Fibroblast of lung (primary cell): ENCODE measurements around the gene TCFL5.

Experiments used
- EZH2 ChIP-seq: IDR thresholded peaks from 2 replicates; pipeline ENCODE4 v1.5.1; 2012; ENCODE audit warnings: low read length, control low read depth, mild to moderate bottlenecking; ENCODE audit errors: missing control alignments
- TF ChIP-seq, protein P1 (sequence below), 2 donors: IDR thresholded peaks in 1 of 2; conservative IDR thresholded peaks in 1 of 2; 1 replicate in 1 of 2; 2 replicates in 1 of 2; pipeline ENCODE4 v1.5.1; 2011 to 2012; ENCODE audit warnings: low read length in 2 of 2, control low read depth in 1 of 2, inconsistent platforms in 1 of 2, low read depth in 1 of 2, mild to moderate bottlenecking in 1 of 2

DNA sequence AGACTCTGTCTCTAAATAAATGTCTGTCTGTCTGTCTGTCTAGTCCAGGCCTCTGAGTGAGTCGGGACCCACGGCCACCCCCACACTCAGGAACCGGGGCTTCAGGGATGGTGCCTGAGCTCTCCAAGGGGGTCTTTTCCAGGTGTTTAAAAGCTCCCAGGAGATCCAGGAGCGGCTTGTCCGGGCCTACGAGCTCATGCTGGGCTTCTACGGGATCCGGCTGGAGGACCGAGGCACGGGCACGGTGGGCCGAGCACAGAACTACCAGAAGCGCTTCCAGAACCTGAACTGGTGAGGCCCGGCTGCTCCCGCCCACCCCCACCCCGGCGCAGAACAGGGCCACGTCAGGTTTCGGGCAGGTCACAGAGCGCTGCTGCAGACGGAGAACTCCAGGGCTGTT lies 50.3 kb downstream of the TCFL5 start:
- TF ChIP-seq, protein P1, sequence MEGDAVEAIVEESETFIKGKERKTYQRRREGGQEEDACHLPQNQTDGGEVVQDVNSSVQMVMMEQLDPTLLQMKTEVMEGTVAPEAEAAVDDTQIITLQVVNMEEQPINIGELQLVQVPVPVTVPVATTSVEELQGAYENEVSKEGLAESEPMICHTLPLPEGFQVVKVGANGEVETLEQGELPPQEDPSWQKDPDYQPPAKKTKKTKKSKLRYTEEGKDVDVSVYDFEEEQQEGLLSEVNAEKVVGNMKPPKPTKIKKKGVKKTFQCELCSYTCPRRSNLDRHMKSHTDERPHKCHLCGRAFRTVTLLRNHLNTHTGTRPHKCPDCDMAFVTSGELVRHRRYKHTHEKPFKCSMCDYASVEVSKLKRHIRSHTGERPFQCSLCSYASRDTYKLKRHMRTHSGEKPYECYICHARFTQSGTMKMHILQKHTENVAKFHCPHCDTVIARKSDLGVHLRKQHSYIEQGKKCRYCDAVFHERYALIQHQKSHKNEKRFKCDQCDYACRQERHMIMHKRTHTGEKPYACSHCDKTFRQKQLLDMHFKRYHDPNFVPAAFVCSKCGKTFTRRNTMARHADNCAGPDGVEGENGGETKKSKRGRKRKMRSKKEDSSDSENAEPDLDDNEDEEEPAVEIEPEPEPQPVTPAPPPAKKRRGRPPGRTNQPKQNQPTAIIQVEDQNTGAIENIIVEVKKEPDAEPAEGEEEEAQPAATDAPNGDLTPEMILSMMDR (conservative IDR thresholded peaks at IDR 0.05 in 1 of 2, IDR thresholded peaks at IDR 0.05 in 1 of 2; ENCODE audit: low read depth in 1 of 2, low read length in 2 of 2): no peak
- TF ChIP-seq EZH2: no peak
